B cell (primary cell): ENCODE results near the gene FAM117B. TPM values are rescaled to one million over a fixed set of nuclear protein-coding genes. Genes with fewer than 3 reads are reported as not detected.

Experiments used
- ATAC-seq: fragments of 200-7000 bp; cut with Tn5 transposase; one replicate; pipeline ENCODE4 v1.10.0; 2021; ENCODE audit warnings: low read depth, mild to moderate bottlenecking, moderate number of reproducible peaks, moderate library complexity
- CTCF ChIA-PET: fragments of 350-600 bp; sonication (Branson Sonifier 250); formaldehyde crosslinking; loops from one replicate; lab custom pipeline; 2021; ENCODE audit warnings: antibody characterized with exemption, inconsistent platforms; lab: Charles Lee
- POLR2A ChIA-PET: fragments of 350-600 bp; sonication (Branson Sonifier 250); formaldehyde crosslinking; loops from one replicate; lab custom pipeline; 2021; ENCODE audit warnings: antibody characterized with exemption; lab: Charles Lee
- DNase-seq: peaks from one replicate; pipeline ENCODE4 v3.0.0; 2013
- H2AFZ ChIP-seq: 2 replicates; pipeline ENCODE4 v1.6.1; 2012; ENCODE audit warnings: mild to moderate bottlenecking, low read depth, low read length; ENCODE audit not compliant: insufficient read depth, poor library complexity, severe bottlenecking
- H3K27ac ChIP-seq, 2 donors: 1 replicate in 1 of 2; 2 replicates in 1 of 2; pipeline ENCODE4 v1.5.1; 2012 to 2013; ENCODE audit warnings: low read length in 2 of 2, mild to moderate bottlenecking in 2 of 2, moderate library complexity in 1 of 2
- H3K27me3 ChIP-seq, 4 experiments: fragments of 200-600 bp in 1 of 4; sonication (generic) in 1 of 4; replicated peaks in 1 of 4; 1 replicate in 2 of 4; 2 replicates in 2 of 4; pipeline versions ENCODE4 v1.6.1 to v1.7.0; 2013 to 2016; ENCODE audit warnings: low read length in 3 of 4, mild to moderate bottlenecking in 2 of 4, mixed read lengths in 1 of 4, moderate library complexity in 1 of 4; ENCODE audit not compliant: insufficient read depth in 4 of 4, control insufficient read depth in 3 of 4; ENCODE audit errors: control extremely low read depth in 1 of 4
- H3K36me3 ChIP-seq, 2 experiments: replicated peaks in 1 of 2; 1 replicate in 1 of 2; 2 replicates in 1 of 2; pipeline versions ENCODE4 v1.6.1 to v1.7.1; 2013; ENCODE audit warnings: low read length in 1 of 2; ENCODE audit not compliant: insufficient read depth in 2 of 2, control insufficient read depth in 1 of 2; ENCODE audit errors: control extremely low read depth in 1 of 2, extremely low read depth in 1 of 2
- H3K4me1 ChIP-seq, 2 donors: fragments of 200-600 bp in 1 of 2; sonication (generic) in 1 of 2; 1 replicate in 1 of 2; 2 replicates in 1 of 2; pipeline versions ENCODE4 v1.5.1 to v1.6.1; 2013 to 2017; ENCODE audit warnings: low read length in 2 of 2; ENCODE audit not compliant: control insufficient read depth in 2 of 2, insufficient read depth in 2 of 2
- H3K4me2 ChIP-seq: replicated peaks from 2 replicates; pipeline ENCODE3; 2012; ENCODE audit warnings: mild to moderate bottlenecking, low read depth, low read length; ENCODE audit not compliant: poor library complexity, severe bottlenecking
- H3K4me3 ChIP-seq, 5 experiments: fragments of 200-600 bp in 1 of 5; sonication (generic) in 1 of 5; 1 replicate in 3 of 5; 2 replicates in 2 of 5; pipeline versions ENCODE4 v1.5.1 to v1.7.0; 2011 to 2016; ENCODE audit warnings: low read length in 4 of 5, mild to moderate bottlenecking in 4 of 5, low read depth in 2 of 5, control low read depth in 1 of 5, moderate library complexity in 1 of 5; ENCODE audit not compliant: insufficient read depth in 1 of 5; ENCODE audit errors: control extremely low read depth in 1 of 5, extremely low read depth in 1 of 5
- H3K79me2 ChIP-seq: fragments of 200-600 bp; sonication (generic); one replicate; pipeline ENCODE4 v1.6.0; 2016; ENCODE audit warnings: low read length; ENCODE audit not compliant: control insufficient read depth, insufficient read depth
- H3K9ac ChIP-seq: fragments of 200-600 bp; sonication (generic); 2 replicates; pipeline ENCODE4 v1.6.1; 2017; ENCODE audit warnings: mild to moderate bottlenecking, low read length, moderate library complexity
- H3K9me3 ChIP-seq, 3 donors: one replicate each; pipeline versions ENCODE4 v1.6.1 to v1.7.1; 2013; ENCODE audit warnings: low read length in 2 of 3; ENCODE audit not compliant: control insufficient read depth in 2 of 3, insufficient read depth in 1 of 3; ENCODE audit errors: control extremely low read depth in 1 of 3
- H4K20me1 ChIP-seq: 2 replicates; pipeline ENCODE4 v1.6.0; 2012; ENCODE audit warnings: mild to moderate bottlenecking, low read length; ENCODE audit not compliant: insufficient read depth, control insufficient read depth, poor library complexity, severe bottlenecking
- H3K27ac Mint-ChIP-seq: one replicate; pipeline ENCODE4 v1.8.0; 2021; ENCODE audit warnings: mixed read lengths
- H3K27me3 Mint-ChIP-seq: one replicate; pipeline ENCODE4 v1.8.0; 2021; ENCODE audit warnings: mixed read lengths
- H3K4me1 Mint-ChIP-seq: one replicate; pipeline ENCODE4 v1.8.0; 2021; ENCODE audit warnings: mixed read lengths
- H3K4me3 Mint-ChIP-seq: one replicate; pipeline ENCODE4 v1.8.0; 2021; ENCODE audit warnings: mixed read lengths
- H3K9me3 Mint-ChIP-seq: one replicate; pipeline ENCODE4 v1.8.0; 2022; ENCODE audit warnings: mixed read lengths; ENCODE audit not compliant: insufficient read depth
- CTCF ChIP-seq: fragments of 200-600 bp; IDR thresholded peaks from one replicate; pipeline ENCODE4 v1.8.0; 2022; ENCODE audit warnings: antibody characterized with exemption, mild to moderate bottlenecking
- EZH2 ChIP-seq: IDR thresholded peaks from 2 replicates; pipeline ENCODE4 v1.6.1; 2012; ENCODE audit warnings: borderline replicate concordance, low read depth, mild to moderate bottlenecking, moderate library complexity, low read length; ENCODE audit not compliant: insufficient read depth, poor library complexity, severe bottlenecking
- WGBS: methylation state at CpG from one replicate; pipeline ENCODE4 v1.1.5; 2013; ENCODE audit warnings: missing lambda C conversion rate; ENCODE audit not compliant: insufficient coverage; 5-methylcytosine and 5-hydroxymethylcytosine counted together
- intact Hi-C: fragments of 100-400 bp; cut with micrococcal nuclease; formaldehyde crosslinking; loops from one replicate; pipeline ENCODE4 v1.10.0; 2022
- polyA plus RNA-seq: library from polyadenylated mRNA; depleted of rRNA; stranded (reverse); fragments of >200 nt; gene quantifications from 2 replicates; pipeline ENCODE4 v1.2.3, GENCODE V29; 2012
- total RNA-seq, 2 donors: library from RNA; stranded (reverse); fragments of 120-200 nt in 1 of 2; gene quantifications; 1 replicate in 1 of 2; 2 replicates in 1 of 2; pipeline versions ENCODE4 v1.2.3 to v1.2.4, GENCODE V29; 2013 to 2022

Gene FAM117B
- total and polyA plus RNA-seq, 2 donors (not counting 1 experiment from before 2014, with no cell fraction given) = 11.5 to 50.1 TPM

DNA sequence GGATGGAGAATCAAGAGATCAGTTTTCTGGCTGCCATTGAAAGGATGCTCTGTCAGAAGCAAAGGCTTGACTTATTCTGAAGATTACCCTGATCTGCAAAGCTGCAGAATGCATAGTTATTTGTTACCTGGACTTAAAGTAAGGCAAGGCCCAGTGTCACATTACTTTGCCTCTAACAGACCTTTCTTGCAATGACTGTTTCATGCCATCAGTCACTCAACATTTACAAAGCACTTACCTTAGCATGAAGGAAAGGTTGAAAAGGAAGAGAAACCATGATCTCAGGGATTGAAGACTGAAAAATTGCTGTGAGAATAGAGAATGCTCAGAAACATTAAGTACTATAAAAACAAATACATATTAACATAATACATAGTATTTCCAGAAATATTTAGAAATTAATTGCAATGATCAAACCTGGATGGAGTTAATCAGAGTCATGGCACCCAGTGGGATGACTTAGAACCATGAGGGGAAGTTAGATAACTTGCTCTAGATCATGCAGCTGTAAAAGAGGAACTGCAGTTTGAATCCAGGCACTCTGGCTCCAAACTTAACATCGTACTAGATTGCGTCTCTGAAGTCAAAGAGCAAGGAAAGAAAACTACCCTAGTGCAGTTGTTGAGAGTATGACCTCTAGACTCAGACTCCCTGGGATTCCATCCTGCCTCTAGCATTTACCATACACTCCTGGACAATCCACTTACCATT, 26.5 kb upstream of the FAM117B start:
- Mint-ChIP-seq H3K27me3 (no peaks in the 10 kb centered on the region), H3K9me3 (no peaks in the 10 kb centered on the region), H3K4me3 (peak overlapping the region; percentile 83), H3K27ac (peak overlapping the region; percentile 92), H3K4me1 (peaks cover 37% of the 10 kb centered on the region)
- Histone ChIP-seq H3K27me3 (no peaks in the 10 kb centered on the region), H3K9ac (peak overlapping the region; percentile 51), H3K4me1 (peaks cover 33 to 39% of the 10 kb centered on the region in 2 donors), H3K27ac (peak overlapping the region; percentile 51 to 56), H3K36me3 (no peaks in the 10 kb centered on the region), H2AFZ (peak overlapping the region; percentile 69), H4K20me1 (no peaks in the 10 kb centered on the region), H3K9me3 (no peaks in the 10 kb centered on the region), H3K4me2 (peak overlapping the region; percentile 71), H3K4me3 (peak overlapping the region in 1 of 5 experiments; percentile 38), H3K79me2 (no peaks in the 10 kb centered on the region)
- ATAC-seq = peak; percentile 70
- ChIA-PET POLR2A (interaction anchor here (0.6 to 1.2 kb wide), 4 partner anchors 26 to 125 kb away, joined by 3 to 4 read pairs (median 3); partner anchors contain the start of gene FAM117B), CTCF (interaction anchor here (0.9 kb wide), 1 partner anchor 262 kb away, joined by 4 read pairs; no protein-coding TSS in a partner anchor)
- DNase-seq = peak; percentile 56
- TF ChIP-seq CTCF = no peak
- TF ChIP-seq EZH2 = no peak
- intact Hi-C loops = loop anchor here (2.0 kb wide), 1 partner anchor 17 kb away; no protein-coding TSS in a partner anchor
- WGBS = no CpG with 5 or more reads among the region's 2 CpGs
